ENCODE results near the gene VPREB3.

- TF ChIP-seq, protein P1, sequence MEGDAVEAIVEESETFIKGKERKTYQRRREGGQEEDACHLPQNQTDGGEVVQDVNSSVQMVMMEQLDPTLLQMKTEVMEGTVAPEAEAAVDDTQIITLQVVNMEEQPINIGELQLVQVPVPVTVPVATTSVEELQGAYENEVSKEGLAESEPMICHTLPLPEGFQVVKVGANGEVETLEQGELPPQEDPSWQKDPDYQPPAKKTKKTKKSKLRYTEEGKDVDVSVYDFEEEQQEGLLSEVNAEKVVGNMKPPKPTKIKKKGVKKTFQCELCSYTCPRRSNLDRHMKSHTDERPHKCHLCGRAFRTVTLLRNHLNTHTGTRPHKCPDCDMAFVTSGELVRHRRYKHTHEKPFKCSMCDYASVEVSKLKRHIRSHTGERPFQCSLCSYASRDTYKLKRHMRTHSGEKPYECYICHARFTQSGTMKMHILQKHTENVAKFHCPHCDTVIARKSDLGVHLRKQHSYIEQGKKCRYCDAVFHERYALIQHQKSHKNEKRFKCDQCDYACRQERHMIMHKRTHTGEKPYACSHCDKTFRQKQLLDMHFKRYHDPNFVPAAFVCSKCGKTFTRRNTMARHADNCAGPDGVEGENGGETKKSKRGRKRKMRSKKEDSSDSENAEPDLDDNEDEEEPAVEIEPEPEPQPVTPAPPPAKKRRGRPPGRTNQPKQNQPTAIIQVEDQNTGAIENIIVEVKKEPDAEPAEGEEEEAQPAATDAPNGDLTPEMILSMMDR (IDR thresholded peaks at IDR 0.05; ENCODE audit: control extremely low read depth in 1 of 3, insufficient read depth in 1 of 3, low read depth in 1 of 3, low read length in 3 of 3) = no peak
- TF ChIP-seq EZH2 (IDR thresholded peaks at IDR 0.05; ENCODE audit: low read depth, low read length, severe bottlenecking) (no peak), ZNF274 (IDR thresholded peaks at IDR 0.05; ENCODE audit: borderline replicate concordance, extremely low read depth, low read length) (no peak), RAD21 (IDR thresholded peaks at IDR 0.05 in 1 of 2, conservative IDR thresholded peaks at IDR 0.05 in 1 of 2; ENCODE audit: low read depth in 2 of 2, low read length in 2 of 2) (no peak), POLR2A (IDR thresholded peaks at IDR 0.05; ENCODE audit: control extremely low read depth in 1 of 2, low read depth in 2 of 2, low read length in 2 of 2) (no peak), RFX5 (IDR thresholded peaks at IDR 0.05; ENCODE audit: borderline replicate concordance, low read depth, low read length) (no peak), KDM1A (IDR thresholded peaks at IDR 0.05; ENCODE audit: borderline replicate concordance, low read length) (no peak), KDM4A (IDR thresholded peaks at IDR 0.05; ENCODE audit: low read depth, low read length, severe bottlenecking) (no peak), SP2 (IDR thresholded peaks at IDR 0.05; ENCODE audit: low read length) (no peak), E2F6 (IDR thresholded peaks at IDR 0.05) (no peak), SRF (IDR thresholded peaks at IDR 0.05; ENCODE audit: low read depth, low read length) (no peak), NRF1 (IDR thresholded peaks at IDR 0.05; ENCODE audit: low read depth, low read length) (no peak), EP300 (IDR thresholded peaks at IDR 0.05; ENCODE audit: borderline replicate concordance in 1 of 2, low read depth in 2 of 2, low read length in 2 of 2) (no peak), JUN (IDR thresholded peaks at IDR 0.05; ENCODE audit: low read depth, low read length) (no peak)
Measured at GRCh38 chr22:23769321-23769965, 15.2 kb upstream of the VPREB3 start.
